Measurements from ENCODE around the gene PLEK.

PLEK gene

DNA sequence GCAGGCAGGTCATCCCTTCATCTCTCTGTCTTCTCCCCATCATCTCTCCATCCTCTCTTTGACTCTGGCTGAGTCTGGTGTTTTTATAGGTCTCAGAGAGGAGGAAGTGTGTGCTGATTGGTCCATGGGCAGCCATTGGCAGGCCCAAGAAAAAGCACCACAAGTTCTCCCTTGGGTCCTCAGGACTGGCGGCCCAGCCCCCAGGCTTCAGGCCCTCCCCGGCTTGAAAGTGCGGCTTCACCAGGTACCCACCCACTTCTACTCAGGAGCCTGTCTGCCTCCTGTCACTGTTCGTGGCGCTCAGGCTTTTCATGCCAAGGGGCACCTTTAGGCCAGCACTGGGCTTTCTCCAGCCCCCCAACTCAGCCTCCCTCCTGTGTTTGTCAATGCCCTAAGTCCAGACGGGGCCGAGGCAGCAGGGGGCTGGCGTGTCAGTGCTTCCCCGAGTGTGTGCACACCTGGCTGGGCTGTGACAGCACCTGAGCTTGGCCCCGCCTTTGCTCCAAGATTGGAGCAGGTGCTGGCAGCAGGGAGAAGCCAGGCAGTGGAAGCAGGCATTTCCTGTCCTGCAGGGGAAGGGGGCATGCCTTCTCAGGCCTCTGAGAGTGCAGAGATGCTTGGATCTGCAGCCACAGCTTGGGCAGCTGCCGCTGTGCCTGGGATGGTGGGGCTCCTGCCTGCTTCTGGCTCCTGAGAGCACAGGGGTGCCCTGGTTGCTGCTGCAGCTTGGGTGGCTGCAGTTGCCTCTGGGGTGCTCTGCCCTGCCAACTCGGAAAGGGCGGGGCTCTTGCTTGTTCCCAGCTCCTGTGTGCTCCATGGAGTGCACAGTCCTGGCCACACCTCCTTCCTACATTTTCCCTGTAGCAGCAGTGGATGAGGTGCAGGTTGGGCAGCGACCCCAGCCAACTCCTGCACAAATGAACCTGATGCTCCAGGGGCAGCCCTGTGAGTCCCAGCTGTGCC is 67.9 kb downstream of the PLEK start:
- ChIA-PET POLR2A (no interaction called here), CTCF (interaction anchor here (0.6 kb wide), 2 partner anchors 15 to 192 kb away, joined by 3 read pairs; no protein-coding TSS in a partner anchor)
- Histone ChIP-seq H3K36me3 (ENCODE audit: control insufficient read depth in 2 of 2, insufficient read depth in 1 of 2, low read length in 2 of 2) (no peaks in the 10 kb centered on the region), H3K27ac (ENCODE audit: extremely low read depth, low read depth, low read length) (no peak overlapping the region), H3K4me1 (ENCODE audit: control insufficient read depth, insufficient read depth, low read length) (no peaks in the 10 kb centered on the region), H3K9me3 (ENCODE audit: control insufficient read depth, insufficient read depth, low read depth, low read length) (no peaks in the 10 kb centered on the region), H3K4me3 (ENCODE audit: low read depth, low read length) (no peak overlapping the region)
- TF ChIP-seq YY2 (tag by site-specific recombination; IDR thresholded peaks at IDR 0.05) (no peak), GFI1B (tag by site-specific recombination; IDR thresholded peaks at IDR 0.05) (no peak), ZNF202 (tag by site-specific recombination; IDR thresholded peaks at IDR 0.05; ENCODE audit: borderline replicate concordance) (no peak), ZNF664 (tag by site-specific recombination; IDR thresholded peaks at IDR 0.05) (no peak), ZNF548 (tag by site-specific recombination; IDR thresholded peaks at IDR 0.05) (no peak), ZBTB21 (tag by site-specific recombination; IDR thresholded peaks at IDR 0.05) (no peak), ZNF394 (tag by site-specific recombination; IDR thresholded peaks at IDR 0.05; ENCODE audit: borderline replicate concordance) (no peak)
- TF ChIP-seq, protein P1, sequence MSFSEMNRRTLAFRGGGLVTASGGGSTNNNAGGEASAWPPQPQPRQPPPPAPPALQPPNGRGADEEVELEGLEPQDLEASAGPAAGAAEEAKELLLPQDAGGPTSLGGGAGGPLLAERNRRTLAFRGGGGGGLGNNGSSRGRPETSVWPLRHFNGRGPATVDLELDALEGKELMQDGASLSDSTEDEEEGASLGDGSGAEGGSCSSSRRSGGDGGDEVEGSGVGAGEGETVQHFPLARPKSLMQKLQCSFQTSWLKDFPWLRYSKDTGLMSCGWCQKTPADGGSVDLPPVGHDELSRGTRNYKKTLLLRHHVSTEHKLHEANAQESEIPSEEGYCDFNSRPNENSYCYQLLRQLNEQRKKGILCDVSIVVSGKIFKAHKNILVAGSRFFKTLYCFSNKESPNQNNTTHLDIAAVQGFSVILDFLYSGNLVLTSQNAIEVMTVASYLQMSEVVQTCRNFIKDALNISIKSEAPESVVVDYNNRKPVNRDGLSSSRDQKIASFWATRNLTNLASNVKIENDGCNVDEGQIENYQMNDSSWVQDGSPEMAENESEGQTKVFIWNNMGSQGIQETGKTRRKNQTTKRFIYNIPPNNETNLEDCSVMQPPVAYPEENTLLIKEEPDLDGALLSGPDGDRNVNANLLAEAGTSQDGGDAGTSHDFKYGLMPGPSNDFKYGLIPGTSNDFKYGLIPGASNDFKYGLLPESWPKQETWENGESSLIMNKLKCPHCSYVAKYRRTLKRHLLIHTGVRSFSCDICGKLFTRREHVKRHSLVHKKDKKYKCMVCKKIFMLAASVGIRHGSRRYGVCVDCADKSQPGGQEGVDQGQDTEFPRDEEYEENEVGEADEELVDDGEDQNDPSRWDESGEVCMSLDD (tag by site-specific recombination; IDR thresholded peaks at IDR 0.05) = no peak
- TF ChIP-seq, protein P2, sequence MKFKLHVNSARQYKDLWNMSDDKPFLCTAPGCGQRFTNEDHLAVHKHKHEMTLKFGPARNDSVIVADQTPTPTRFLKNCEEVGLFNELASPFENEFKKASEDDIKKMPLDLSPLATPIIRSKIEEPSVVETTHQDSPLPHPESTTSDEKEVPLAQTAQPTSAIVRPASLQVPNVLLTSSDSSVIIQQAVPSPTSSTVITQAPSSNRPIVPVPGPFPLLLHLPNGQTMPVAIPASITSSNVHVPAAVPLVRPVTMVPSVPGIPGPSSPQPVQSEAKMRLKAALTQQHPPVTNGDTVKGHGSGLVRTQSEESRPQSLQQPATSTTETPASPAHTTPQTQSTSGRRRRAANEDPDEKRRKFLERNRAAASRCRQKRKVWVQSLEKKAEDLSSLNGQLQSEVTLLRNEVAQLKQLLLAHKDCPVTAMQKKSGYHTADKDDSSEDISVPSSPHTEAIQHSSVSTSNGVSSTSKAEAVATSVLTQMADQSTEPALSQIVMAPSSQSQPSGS (tag by site-specific recombination; IDR thresholded peaks at IDR 0.05; ENCODE audit: low read depth) = no peak

DNA sequence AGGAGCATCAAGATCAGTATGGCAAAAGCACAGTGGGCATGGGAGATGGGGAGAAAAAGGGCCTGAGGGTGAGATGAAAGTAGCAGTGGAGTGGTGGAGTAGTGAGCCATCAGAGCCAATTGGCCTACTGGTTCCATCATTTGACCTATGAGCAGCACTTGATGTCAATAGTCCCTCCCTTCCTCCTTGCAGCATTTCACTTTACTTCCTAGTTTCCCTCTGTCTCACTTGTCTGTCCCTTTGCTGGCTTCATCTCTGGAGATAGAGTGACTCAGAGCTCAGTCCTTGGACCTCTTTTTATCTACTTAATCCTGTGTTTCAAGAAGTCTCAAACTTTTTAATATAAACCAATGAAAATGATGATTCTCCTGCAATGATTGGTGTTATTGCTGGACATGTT is 69.9 kb downstream of the PLEK start:
- H3K4me1 ChIP-seq (ENCODE audit: control insufficient read depth, insufficient read depth, low read length) = no peaks in the 10 kb centered on the region
- CTCF ChIA-PET = interaction anchor here (1.1 kb wide), 1 partner anchor 20 kb away, joined by 3 read pairs; no protein-coding TSS in a partner anchor
- H3K4me3 ChIP-seq (ENCODE audit: low read depth, low read length) = no peak overlapping the region
- no peak overlapping the region for H3K27ac ChIP-seq (ENCODE audit: extremely low read depth, low read depth, low read length)
- no peaks in the 10 kb centered on the region for H3K36me3 ChIP-seq (ENCODE audit: control insufficient read depth in 2 of 2, insufficient read depth in 1 of 2, low read length in 2 of 2)
- no peaks in the 10 kb centered on the region for H3K9me3 ChIP-seq (ENCODE audit: control insufficient read depth, insufficient read depth, low read depth, low read length)
- POLR2A ChIA-PET = no interaction called here
- TF ChIP-seq, protein P3, sequence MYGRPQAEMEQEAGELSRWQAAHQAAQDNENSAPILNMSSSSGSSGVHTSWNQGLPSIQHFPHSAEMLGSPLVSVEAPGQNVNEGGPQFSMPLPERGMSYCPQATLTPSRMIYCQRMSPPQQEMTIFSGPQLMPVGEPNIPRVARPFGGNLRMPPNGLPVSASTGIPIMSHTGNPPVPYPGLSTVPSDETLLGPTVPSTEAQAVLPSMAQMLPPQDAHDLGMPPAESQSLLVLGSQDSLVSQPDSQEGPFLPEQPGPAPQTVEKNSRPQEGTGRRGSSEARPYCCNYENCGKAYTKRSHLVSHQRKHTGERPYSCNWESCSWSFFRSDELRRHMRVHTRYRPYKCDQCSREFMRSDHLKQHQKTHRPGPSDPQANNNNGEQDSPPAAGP (tag by site-specific recombination; IDR thresholded peaks at IDR 0.05) = no peak
- TF ChIP-seq ZNF561 (tag by site-specific recombination; IDR thresholded peaks at IDR 0.05; ENCODE audit: borderline replicate concordance) = no peak
- TF ChIP-seq, protein P4, sequence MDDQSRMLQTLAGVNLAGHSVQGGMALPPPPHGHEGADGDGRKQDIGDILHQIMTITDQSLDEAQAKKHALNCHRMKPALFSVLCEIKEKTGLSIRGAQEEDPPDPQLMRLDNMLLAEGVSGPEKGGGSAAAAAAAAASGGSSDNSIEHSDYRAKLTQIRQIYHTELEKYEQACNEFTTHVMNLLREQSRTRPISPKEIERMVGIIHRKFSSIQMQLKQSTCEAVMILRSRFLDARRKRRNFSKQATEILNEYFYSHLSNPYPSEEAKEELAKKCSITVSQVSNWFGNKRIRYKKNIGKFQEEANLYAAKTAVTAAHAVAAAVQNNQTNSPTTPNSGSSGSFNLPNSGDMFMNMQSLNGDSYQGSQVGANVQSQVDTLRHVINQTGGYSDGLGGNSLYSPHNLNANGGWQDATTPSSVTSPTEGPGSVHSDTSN (CRISPR knock-in tag; IDR thresholded peaks at IDR 0.05) = no peak
- TF ChIP-seq, protein P2 (tag by site-specific recombination; IDR thresholded peaks at IDR 0.05; ENCODE audit: low read depth) = no peak
- TF ChIP-seq, protein P5, sequence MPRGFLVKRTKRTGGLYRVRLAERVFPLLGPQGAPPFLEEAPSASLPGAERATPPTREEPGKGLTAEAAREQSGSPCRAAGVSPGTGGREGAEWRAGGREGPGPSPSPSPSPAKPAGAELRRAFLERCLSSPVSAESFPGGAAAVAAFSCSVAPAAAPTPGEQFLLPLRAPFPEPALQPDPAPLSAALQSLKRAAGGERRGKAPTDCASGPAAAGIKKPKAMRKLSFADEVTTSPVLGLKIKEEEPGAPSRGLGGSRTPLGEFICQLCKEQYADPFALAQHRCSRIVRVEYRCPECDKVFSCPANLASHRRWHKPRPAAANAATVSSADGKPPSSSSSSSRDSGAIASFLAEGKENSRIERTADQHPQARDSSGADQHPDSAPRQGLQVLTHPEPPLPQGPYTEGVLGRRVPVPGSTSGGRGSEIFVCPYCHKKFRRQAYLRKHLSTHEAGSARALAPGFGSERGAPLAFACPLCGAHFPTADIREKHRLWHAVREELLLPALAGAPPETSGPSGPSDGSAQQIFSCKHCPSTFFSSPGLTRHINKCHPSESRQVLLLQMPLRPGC (tag by site-specific recombination; IDR thresholded peaks at IDR 0.05) = no peak
- TF ChIP-seq ZNF521 (tag by site-specific recombination; IDR thresholded peaks at IDR 0.05) = no peak
- no peak for TF ChIP-seq KLF8 (tag by site-specific recombination; IDR thresholded peaks at IDR 0.05)
- TF ChIP-seq ZNF133 (tag by site-specific recombination; IDR thresholded peaks at IDR 0.05) = no peak
- TF ChIP-seq, protein P6, sequence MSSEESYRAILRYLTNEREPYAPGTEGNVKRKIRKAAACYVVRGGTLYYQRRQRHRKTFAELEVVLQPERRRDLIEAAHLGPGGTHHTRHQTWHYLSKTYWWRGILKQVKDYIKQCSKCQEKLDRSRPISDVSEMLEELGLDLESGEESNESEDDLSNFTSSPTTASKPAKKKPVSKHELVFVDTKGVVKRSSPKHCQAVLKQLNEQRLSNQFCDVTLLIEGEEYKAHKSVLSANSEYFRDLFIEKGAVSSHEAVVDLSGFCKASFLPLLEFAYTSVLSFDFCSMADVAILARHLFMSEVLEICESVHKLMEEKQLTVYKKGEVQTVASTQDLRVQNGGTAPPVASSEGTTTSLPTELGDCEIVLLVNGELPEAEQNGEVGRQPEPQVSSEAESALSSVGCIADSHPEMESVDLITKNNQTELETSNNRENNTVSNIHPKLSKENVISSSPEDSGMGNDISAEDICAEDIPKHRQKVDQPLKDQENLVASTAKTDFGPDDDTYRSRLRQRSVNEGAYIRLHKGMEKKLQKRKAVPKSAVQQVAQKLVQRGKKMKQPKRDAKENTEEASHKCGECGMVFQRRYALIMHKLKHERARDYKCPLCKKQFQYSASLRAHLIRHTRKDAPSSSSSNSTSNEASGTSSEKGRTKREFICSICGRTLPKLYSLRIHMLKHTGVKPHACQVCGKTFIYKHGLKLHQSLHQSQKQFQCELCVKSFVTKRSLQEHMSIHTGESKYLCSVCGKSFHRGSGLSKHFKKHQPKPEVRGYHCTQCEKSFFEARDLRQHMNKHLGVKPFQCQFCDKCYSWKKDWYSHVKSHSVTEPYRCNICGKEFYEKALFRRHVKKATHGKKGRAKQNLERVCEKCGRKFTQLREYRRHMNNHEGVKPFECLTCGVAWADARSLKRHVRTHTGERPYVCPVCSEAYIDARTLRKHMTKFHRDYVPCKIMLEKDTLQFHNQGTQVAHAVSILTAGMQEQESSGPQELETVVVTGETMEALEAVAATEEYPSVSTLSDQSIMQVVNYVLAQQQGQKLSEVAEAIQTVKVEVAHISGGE (tag by site-specific recombination; conservative IDR thresholded peaks at IDR 0.05; ENCODE audit: low read depth) = no peak
- TF ChIP-seq ZNF510 (tag by site-specific recombination; IDR thresholded peaks at IDR 0.05; ENCODE audit: insufficient replicate concordance) = no peak
- no peak for TF ChIP-seq GLI4 (tag by site-specific recombination; IDR thresholded peaks at IDR 0.05)

Data from HEK293 (cell line).